GM12874 (cell line): ENCODE results near the gene SORCS3.

Experiments used
- TF ChIP-seq, protein P1 (sequence below): IDR thresholded peaks from 2 replicates; pipeline ENCODE4 v1.5.1; 2011; ENCODE audit warnings: low read depth, mild to moderate bottlenecking, control low read depth, low read length, moderate library complexity; ENCODE audit not compliant: insufficient read depth

SORCS3 gene

DNA sequence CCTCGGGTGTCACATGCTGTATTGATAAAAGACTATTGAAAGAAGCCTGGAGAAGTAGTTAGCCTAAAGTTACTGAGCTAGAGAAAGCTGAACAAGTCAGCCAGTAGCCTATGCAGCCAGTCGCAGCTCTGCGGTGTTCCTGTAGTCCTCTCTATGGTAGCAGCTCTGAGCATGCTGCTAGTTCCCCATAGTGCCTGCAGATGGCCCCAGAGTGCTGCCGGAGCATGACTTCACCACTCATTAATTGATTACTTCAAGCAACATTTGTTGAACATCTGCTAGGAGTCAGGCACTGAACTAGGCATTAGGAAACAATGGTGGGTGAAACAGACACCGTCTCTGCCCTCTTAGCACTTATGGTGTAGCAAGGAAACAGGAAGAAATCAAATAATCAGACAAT, 422.7 kb downstream of the SORCS3 start:
- TF ChIP-seq, protein P1, sequence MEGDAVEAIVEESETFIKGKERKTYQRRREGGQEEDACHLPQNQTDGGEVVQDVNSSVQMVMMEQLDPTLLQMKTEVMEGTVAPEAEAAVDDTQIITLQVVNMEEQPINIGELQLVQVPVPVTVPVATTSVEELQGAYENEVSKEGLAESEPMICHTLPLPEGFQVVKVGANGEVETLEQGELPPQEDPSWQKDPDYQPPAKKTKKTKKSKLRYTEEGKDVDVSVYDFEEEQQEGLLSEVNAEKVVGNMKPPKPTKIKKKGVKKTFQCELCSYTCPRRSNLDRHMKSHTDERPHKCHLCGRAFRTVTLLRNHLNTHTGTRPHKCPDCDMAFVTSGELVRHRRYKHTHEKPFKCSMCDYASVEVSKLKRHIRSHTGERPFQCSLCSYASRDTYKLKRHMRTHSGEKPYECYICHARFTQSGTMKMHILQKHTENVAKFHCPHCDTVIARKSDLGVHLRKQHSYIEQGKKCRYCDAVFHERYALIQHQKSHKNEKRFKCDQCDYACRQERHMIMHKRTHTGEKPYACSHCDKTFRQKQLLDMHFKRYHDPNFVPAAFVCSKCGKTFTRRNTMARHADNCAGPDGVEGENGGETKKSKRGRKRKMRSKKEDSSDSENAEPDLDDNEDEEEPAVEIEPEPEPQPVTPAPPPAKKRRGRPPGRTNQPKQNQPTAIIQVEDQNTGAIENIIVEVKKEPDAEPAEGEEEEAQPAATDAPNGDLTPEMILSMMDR: peak; percentile 61

DNA sequence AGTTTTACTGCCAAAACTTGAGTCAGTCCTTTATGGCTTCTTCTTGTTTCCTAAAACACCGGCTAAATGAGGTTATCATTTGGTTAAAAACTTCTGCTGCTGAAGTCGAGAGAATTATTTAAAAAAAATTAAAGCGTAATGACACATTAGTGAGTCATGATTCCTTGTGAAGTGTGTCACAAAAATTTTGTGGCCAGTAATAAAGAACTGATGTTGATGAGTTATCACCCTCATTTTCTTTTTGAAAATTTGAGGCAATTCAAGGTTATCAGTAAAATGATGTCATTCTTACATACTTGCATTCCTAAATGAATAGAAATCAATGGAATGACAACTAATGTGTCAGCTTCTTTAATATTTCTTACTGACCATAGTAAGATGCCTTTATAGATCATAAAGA, 427.4 kb downstream of the SORCS3 start:
- TF ChIP-seq, protein P1: no peak

DNA sequence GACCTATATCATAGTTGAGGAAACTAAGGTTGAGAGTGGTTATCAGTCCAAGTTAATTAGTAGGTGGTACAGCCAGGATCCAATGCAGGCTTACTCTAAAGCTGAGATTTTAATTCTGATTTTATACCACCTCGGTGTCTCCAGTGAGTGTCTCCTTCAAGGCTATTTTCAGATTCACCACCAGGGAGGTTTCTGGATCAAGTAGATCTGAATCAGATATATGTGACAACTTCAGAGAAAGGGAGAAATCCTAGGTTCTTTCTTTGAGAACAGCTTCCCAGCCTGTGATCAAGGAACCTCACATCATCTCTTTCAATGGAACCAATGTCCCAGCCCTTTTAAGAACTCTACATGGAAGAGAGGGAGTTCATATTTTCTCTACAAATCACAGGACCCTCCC, 429.2 kb downstream of the SORCS3 start:
- TF ChIP-seq, protein P1: no peak

DNA sequence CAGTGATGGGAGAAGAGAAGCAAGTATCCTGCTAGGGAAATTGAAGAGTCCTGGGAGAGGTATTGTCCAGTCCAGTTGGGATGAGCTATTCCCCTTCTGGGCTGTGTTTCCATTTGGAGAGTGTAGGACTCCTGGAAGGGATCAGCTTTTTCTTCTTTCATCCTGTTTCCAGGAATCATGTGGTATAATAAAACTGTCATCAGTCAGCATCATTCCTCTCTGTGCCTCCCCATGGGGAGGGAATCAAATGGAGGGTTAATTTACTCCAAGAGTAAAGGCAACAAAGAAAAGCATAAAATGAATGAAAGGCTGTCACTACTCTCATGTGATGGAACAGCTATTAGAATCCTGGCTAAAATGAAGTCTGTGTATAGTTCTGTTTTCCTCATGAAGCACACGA, 429.9 kb downstream of the SORCS3 start:
- TF ChIP-seq, protein P1: no peak

DNA sequence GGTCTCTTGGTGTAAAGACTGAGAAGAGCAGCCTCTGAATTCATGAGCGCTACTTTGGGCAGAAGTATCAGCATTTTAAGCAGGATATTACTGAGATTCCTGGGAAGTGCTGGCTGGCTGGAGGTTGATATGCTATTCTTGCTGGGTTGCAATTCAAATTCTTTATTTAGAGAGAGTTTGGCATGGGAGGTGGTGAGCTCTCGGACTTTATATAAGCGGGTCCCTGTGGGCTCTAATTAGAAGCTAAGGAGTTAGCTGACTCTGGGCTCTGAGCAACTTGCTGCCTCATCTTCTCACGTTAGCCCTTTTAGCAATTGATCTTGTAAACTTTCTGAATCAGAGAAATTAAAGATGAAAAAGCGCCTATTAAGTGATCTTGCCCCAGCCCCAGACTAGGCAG, 430.9 kb downstream of the SORCS3 start:
- TF ChIP-seq, protein P1: no peak

DNA sequence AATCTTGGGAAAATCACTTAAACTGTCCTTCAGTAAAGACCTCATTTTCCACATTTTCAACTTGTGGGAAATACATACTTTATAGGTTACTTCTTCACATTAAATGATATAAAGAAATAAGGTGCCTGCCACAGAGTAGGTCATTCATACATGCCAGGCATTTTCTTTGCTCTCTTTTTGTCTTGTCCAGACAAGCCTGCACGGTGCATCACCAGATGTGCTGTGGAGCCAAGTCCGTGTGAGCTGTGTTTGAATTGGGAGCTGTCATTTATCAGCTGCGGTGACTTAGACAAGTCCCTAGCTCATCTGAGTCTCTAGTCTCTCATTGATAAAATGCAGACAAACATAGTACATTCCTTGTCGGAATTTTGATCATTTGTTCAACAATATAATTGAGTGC, 432.9 kb downstream of the SORCS3 start:
- TF ChIP-seq, protein P1: no peak

DNA sequence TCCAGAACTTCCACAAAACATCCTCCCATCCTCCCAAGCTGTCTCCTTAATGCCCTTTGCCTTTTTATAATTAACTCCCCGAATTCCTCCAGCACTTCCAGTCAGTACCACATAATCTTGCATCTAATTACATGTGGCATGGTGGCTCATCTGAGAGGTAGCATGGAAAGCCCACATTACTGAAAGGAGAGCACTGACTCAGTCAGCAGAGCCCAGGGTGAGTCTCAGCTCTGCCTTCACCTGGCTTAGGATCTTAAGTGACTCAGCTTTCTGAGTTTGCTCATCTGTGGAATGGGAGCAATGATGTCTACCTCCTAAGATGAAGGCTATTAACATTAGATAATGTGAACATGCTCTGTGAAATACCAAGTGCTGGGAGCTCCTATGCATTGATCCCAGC, 433.9 kb downstream of the SORCS3 start:
- TF ChIP-seq, protein P1: no peak

DNA sequence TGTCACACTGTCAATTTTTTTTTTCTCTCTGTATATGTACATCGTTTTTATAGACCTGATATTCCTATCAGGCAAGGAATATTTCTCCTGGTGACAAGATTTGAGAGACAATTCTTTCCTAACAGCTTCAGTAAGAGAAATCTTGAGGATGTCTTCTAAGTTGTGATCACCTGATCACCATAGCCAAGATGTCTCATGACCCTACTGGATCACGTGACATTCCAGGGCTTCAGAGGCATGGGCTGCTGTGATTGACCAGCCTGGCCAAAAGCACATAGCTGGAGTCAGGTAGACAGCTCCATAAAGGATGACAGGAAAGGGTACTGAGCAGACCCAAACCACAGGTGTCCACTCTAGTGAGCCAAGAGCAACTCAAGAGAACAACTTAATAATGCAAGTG, 444.9 kb downstream of the SORCS3 start:
- TF ChIP-seq, protein P1: no peak
